Stimulated activated CD8-positive, alpha-beta memory T cell treated with anti-CD3 and anti-CD28 coated beads, Interleukin-12 subunit alpha, Interleukin-12 subunit beta, amount 100 ng/mL, for 24 hours (primary cell): ENCODE data around the gene GFRA3.

Experiments used
- DNase-seq: peaks from one replicate; pipeline ENCODE4 v3.0.0-alpha.2; 2020; ENCODE audit errors: extremely low read depth

GFRA3 gene

GRCh38 chr5:138246822-138247221 is 27.6 kb downstream of the GFRA3 start:
- DNase-seq, result no peak

- no peak for DNase-seq
Observed at GRCh38 chr5:138246334-138246733, 28.1 kb downstream of the GFRA3 start.

- DNase-seq, result no peak
Observed at GRCh38 chr5:138245717-138246116, 28.7 kb downstream of the GFRA3 start.

- DNase-seq, result no peak
Observed at GRCh38 chr5:138243794-138244193, 30.6 kb downstream of the GFRA3 start.

- no peak for DNase-seq
Observed at GRCh38 chr5:138241688-138242571, 32.5 kb downstream of the GFRA3 start.

GRCh38 chr5:138240650-138241385 is 33.6 kb downstream of the GFRA3 start:
- DNase-seq, result no peak

- DNase-seq, result no peak
Observed at GRCh38 chr5:138238034-138238433, 36.4 kb downstream of the GFRA3 start.

GRCh38 chr5:138234651-138235050 is 39.8 kb downstream of the GFRA3 start:
- DNase-seq, result no peak

- no peak for DNase-seq
Observed at GRCh38 chr5:138233280-138233679, 41.1 kb downstream of the GFRA3 start.

- no peak for DNase-seq
Observed at GRCh38 chr5:138230981-138231589, 43.3 kb downstream of the GFRA3 start.

GRCh38 chr5:138230261-138230660 is 44.2 kb downstream of the GFRA3 start:
- no peak for DNase-seq

GRCh38 chr5:138229387-138229786 is 45.0 kb downstream of the GFRA3 start:
- DNase-seq, result no peak

- DNase-seq, result no peak
Observed at GRCh38 chr5:138226910-138227309, 47.5 kb downstream of the GFRA3 start.

- DNase-seq, result no peak
Observed at GRCh38 chr5:138224712-138225111, 49.7 kb downstream of the GFRA3 start.

GRCh38 chr5:138223532-138223931 is 50.9 kb downstream of the GFRA3 start:
- no peak for DNase-seq

- DNase-seq, result no peak
Observed at GRCh38 chr5:138216799-138217198, 57.6 kb downstream of the GFRA3 start.

- DNase-seq, result peak; percentile 71
Observed at GRCh38 chr5:138213161-138214029, 61.0 kb downstream of the GFRA3 start, which contains the start of gene CDC23. CDC23 (minus strand) TSS chr5:138213323; CDS start chr5:138213312, 11 bp downstream.

- DNase-seq, result no peak
Observed at GRCh38 chr5:138212828-138213160, 61.6 kb downstream of the GFRA3 start.

- no peak for DNase-seq
Observed at GRCh38 chr5:138210985-138211384, 63.4 kb downstream of the GFRA3 start.
